Choroid plexus epithelial cell (primary cell): Measurements from ENCODE around the gene HOXD3.

Experiments
- DNase-seq: peaks from one replicate; pipeline ENCODE4 v3.0.0-alpha.2; 2010; ENCODE audit warnings: low read depth
- H3K4me3 ChIP-seq: 2 replicates; pipeline ENCODE4 v1.5.1; 2011; ENCODE audit warnings: low read depth, mild to moderate bottlenecking, control low read depth, low read length, moderate library complexity
- TF ChIP-seq, protein P1 (sequence below): conservative IDR thresholded peaks from 2 replicates; pipeline ENCODE4 v1.5.1; 2011; ENCODE audit warnings: low read depth, mild to moderate bottlenecking, control low read depth, inconsistent platforms, low read length, moderate library complexity

Gene HOXD3

DNA sequence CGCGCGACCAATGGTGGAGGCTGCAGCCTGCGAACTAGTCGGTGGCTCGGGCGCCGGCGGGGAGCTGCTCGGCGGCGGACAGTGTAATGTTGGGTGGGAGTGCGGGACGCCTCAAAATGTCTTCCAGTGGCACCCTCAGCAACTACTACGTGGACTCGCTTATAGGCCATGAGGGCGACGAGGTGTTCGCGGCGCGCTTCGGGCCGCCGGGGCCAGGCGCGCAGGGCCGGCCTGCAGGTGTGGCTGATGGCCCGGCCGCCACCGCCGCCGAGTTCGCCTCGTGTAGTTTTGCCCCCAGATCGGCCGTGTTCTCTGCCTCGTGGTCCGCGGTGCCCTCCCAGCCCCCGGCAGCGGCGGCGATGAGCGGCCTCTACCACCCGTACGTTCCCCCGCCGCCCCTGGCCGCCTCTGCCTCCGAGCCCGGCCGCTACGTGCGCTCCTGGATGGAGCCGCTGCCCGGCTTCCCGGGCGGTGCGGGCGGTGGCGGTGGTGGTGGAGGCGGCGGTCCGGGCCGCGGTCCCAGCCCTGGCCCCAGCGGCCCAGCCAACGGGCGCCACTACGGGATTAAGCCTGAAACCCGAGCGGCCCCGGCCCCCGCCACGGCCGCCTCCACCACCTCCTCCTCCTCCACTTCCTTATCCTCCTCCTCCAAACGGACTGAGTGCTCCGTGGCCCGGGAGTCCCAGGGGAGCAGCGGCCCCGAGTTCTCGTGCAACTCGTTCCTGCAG lies 34.3 kb upstream of the HOXD3 start, which contains the start of gene HOXD9:
Gene HOXD9, plus strand, starts transcription at position 37 of the 728 bp plus-strand sequence. Its CDS starts 50 bp downstream, at position 87.
- TF ChIP-seq, protein P1, sequence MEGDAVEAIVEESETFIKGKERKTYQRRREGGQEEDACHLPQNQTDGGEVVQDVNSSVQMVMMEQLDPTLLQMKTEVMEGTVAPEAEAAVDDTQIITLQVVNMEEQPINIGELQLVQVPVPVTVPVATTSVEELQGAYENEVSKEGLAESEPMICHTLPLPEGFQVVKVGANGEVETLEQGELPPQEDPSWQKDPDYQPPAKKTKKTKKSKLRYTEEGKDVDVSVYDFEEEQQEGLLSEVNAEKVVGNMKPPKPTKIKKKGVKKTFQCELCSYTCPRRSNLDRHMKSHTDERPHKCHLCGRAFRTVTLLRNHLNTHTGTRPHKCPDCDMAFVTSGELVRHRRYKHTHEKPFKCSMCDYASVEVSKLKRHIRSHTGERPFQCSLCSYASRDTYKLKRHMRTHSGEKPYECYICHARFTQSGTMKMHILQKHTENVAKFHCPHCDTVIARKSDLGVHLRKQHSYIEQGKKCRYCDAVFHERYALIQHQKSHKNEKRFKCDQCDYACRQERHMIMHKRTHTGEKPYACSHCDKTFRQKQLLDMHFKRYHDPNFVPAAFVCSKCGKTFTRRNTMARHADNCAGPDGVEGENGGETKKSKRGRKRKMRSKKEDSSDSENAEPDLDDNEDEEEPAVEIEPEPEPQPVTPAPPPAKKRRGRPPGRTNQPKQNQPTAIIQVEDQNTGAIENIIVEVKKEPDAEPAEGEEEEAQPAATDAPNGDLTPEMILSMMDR, result no peak
- no peak for DNase-seq
- H3K4me3 ChIP-seq, result no peak within 1 kb of the TSS

DNA sequence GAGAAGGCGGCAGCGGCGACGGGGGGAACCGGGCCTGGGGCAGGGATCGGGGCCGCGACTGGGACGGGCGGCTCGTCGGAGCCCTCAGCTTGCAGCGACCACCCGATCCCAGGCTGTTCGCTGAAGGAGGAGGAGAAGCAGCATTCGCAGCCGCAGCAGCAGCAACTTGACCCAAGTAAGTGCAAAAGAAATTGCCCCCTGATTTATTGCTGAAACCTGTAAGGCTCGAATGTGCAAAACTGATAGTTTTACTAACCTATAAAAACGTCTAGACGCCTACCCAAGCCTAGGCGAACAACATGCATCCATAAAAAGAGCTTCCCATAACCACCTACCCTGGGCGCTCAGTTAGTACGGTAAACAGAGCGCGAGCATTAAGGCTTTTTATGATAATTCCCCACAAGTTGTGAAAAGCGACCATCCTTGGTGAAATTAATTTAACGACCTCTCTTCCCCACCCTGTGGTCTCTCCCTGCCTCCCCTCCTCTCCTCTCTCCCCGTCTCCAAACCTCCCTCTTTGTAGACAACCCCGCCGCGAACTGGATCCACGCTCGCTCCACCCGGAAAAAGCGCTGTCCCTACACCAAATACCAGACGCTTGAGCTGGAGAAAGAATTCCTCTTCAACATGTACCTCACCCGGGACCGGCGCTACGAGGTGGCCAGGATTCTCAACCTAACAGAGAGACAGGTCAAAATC lies 33.5 kb upstream of the HOXD3 start:
- TF ChIP-seq, protein P1, result no peak
- no peak overlapping the region for H3K4me3 ChIP-seq
- no peak for DNase-seq

DNA sequence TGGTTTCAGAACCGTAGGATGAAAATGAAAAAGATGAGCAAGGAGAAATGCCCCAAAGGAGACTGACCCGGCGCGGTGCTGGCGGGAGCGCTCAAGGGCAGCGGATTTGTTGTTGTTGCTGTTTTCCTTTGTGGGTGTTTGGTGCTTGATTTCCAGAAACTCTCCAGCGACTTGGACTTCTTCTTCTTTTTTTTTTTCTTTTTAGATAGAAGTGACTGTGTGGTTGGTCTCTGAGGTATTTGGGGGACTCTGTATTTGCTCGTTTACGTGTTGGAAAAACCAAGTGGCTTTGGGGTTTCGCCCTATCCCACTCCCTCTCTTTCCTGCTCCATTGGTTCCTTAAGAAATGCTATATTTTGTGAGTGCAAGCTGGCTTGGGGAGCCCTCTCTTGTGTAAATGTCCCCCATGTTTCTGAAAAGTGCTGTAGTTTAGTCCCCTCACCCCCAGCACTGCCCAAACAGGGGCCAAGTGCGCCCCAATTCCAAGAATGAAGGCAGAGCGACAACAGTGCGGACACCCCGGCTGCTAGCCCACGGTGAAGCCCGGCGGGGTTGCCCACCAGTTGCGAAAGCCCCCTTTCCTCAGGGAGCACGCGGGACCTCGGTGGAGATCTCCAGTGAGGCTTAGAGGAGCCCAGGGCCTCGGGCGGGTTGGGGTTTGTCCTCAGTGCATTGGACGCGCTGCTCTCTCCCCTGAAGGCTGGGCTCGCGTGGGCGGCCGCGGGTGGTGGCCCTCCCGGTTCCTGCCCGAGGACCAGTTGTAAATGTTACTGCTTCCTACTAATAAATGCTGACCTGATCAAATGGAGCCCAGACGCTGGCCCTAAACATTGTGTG lies 32.8 kb upstream of the HOXD3 start:
- no peak overlapping the region for H3K4me3 ChIP-seq
- DNase-seq, result no peak
- TF ChIP-seq, protein P1, result no peak

- TF ChIP-seq, protein P1, result no peak
- no peak for DNase-seq
Observed at GRCh38 chr2:176124947-176125771, 31.9 kb upstream of the HOXD3 start.

GRCh38 chr2:176125772-176126054 lies 31.4 kb upstream of the HOXD3 start:
- no peak overlapping the region for H3K4me3 ChIP-seq
- DNase-seq, result no peak
- TF ChIP-seq, protein P1, result no peak

More at GRCh38 chr2:176124947-176125771, 31.9 kb upstream of the HOXD3 start:
- no peak overlapping the region for H3K4me3 ChIP-seq
